Gastrocnemius medialis (tissue), 4 donors: ENCODE results near the gene KCNRG.

Source experiments
- CTCF ChIP-seq, 5 experiments: fragments of 450-650 bp in 3 of 5; fragments of 200-600 bp in 2 of 5; sonication (generic) in 2 of 5; IDR thresholded peaks in 4 of 5; conservative IDR thresholded peaks in 1 of 5; 1 replicate in 4 of 5; 2 replicates in 1 of 5; pipeline ENCODE4 v1.5.1; 2016 to 2019; ENCODE audit warnings: antibody characterized with exemption in 5 of 5, mild to moderate bottlenecking in 3 of 5, moderate library complexity in 3 of 5
- POLR2A ChIP-seq, 2 donors: fragments of 450-650 bp; IDR thresholded peaks; one replicate each; pipeline ENCODE4 v1.6.1; 2017; ENCODE audit warnings: antibody characterized with exemption in 2 of 2, mild to moderate bottlenecking in 2 of 2, moderate library complexity in 2 of 2

- TF ChIP-seq CTCF (IDR thresholded peaks at IDR 0.05 in 4 of 5, conservative IDR thresholded peaks at IDR 0.05 in 1 of 5) = no peak
- TF ChIP-seq POLR2A (IDR thresholded peaks at IDR 0.05) = no peak
Observed at GRCh38 chr13:50070186-50070585, 54.9 kb downstream of the KCNRG start.
